HG03025 (cell line): ENCODE results near the gene TWSG1.
"Not testable (repeated sequence)": the region's sequence is repeated elsewhere in the genome, so short reads cannot be mapped to it uniquely, and the experiment has no call there.

Source experiments
- ATAC-seq: cut with Tn5 transposase; IDR thresholded peaks from one replicate; pipeline ENCODE4 v1.9.1; 2021; ENCODE audit warnings: mild to moderate bottlenecking, moderate library complexity; ENCODE audit not compliant: unreplicated experiment, low FRiP score

The TWSG1 gene

GRCh38 chr18:9334973-9335696 is 562 bp downstream of the TWSG1 start:
- peak; percentile 38 for ATAC-seq

- no peak for ATAC-seq
Observed at GRCh38 chr18:9335697-9336045, 1.1 kb downstream of the TWSG1 start.

GRCh38 chr18:9336827-9337226 is 2.3 kb downstream of the TWSG1 start:
- ATAC-seq = no peak

GRCh38 chr18:9337873-9338272 is 3.3 kb downstream of the TWSG1 start:
- ATAC-seq = no peak

- no peak for ATAC-seq
Observed at GRCh38 chr18:9340472-9340871, 5.9 kb downstream of the TWSG1 start.

GRCh38 chr18:9343577-9343976 is 9.0 kb downstream of the TWSG1 start:
- no peak for ATAC-seq

GRCh38 chr18:9346775-9347174 is 12.2 kb downstream of the TWSG1 start:
- no peak for ATAC-seq

GRCh38 chr18:9348079-9348671 is 13.6 kb downstream of the TWSG1 start:
- no peak for ATAC-seq

GRCh38 chr18:9348766-9349165 is 14.2 kb downstream of the TWSG1 start:
- ATAC-seq = no peak

GRCh38 chr18:9353596-9353995 is 19.0 kb downstream of the TWSG1 start:
- peak; percentile 83 for ATAC-seq

GRCh38 chr18:9354256-9354655 is 19.7 kb downstream of the TWSG1 start:
- ATAC-seq = no peak

GRCh38 chr18:9356976-9357375 is 22.4 kb downstream of the TWSG1 start:
- no peak for ATAC-seq

- no peak for ATAC-seq
Observed at GRCh38 chr18:9359796-9360195, 25.2 kb downstream of the TWSG1 start.

GRCh38 chr18:9361191-9361590 is 26.6 kb downstream of the TWSG1 start:
- ATAC-seq = no peak

- no peak for ATAC-seq
Observed at GRCh38 chr18:9362869-9363268, 28.3 kb downstream of the TWSG1 start.

GRCh38 chr18:9364242-9364641 is 29.7 kb downstream of the TWSG1 start:
- ATAC-seq = no peak

GRCh38 chr18:9365406-9365805 is 30.8 kb downstream of the TWSG1 start:
- ATAC-seq = no peak

GRCh38 chr18:9366126-9366714 is 31.6 kb downstream of the TWSG1 start:
- ATAC-seq = no peak

GRCh38 chr18:9373254-9373653 is 38.7 kb downstream of the TWSG1 start:
- not testable (repeated sequence) for ATAC-seq

- ATAC-seq = no peak
Observed at GRCh38 chr18:9379118-9379517, 44.5 kb downstream of the TWSG1 start.

GRCh38 chr18:9380101-9380500 is 45.5 kb downstream of the TWSG1 start:
- ATAC-seq = no peak
